Activated CD8-positive, alpha-beta memory T cell treated with anti-CD3 and anti-CD28 coated beads, Interleukin-2, amount 50 U/mL, for 24 hours (primary cell): ENCODE results near the gene IQCN.
A peak's percentile ranks its signal among the peaks of the same experiment; 100 is the strongest.

Experiments used
- DNase-seq: peaks from one replicate; pipeline ENCODE4 v3.0.0-alpha.2; 2020; ENCODE audit errors: extremely low read depth

The IQCN gene

GRCh38 chr19:18264971-18265540 is 9.2 kb downstream of the IQCN start:
- DNase-seq: no peak

GRCh38 chr19:18264137-18264854 is 10.0 kb downstream of the IQCN start:
- no peak for DNase-seq

GRCh38 chr19:18263324-18264136 is 10.7 kb downstream of the IQCN start:
- no peak for DNase-seq

- no peak for DNase-seq
Measured at GRCh38 chr19:18262917-18263316, 11.3 kb downstream of the IQCN start.

GRCh38 chr19:18262144-18262543 is 12.1 kb downstream of the IQCN start:
- DNase-seq: no peak

DNA sequence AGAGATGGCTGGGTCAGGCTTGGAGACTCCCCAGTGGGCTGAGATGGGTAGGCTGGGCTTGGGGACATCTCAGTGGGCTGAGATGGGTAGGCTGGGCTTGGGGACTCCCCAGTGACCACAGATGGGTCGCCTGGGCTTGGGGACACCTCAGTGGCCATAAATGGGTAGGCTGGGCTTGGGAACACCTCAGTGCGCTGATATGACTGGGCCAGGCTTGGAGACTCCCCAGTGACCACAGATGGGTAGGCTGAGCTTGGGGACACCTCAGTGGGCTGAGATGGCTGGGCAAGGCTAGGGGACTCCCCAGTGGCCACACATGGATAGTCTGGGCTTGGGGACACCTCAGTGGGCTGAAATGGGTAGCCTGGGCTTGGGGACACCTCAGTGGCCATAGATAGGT is 12.8 kb downstream of the IQCN start:
- no peak for DNase-seq

DNA sequence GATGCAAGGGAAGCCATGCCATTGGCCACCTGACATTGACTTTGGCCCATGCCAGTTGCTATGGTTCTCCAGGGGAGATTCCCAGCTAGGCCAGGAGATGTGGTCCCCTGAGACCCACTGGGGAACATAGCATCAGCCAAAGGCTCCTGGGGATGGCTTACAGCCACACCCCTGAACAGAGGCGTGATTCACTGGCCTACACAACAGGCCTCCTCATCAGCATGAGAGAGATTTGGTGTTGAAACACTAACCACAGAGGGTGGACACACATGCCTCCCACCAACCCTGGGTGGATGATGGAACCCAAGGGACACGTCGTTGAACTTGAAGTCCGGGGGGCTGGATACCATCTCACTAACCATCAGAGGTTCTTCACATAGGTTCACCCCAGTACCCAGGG is 14.4 kb downstream of the IQCN start:
- no peak for DNase-seq

- no peak for DNase-seq
Measured at GRCh38 chr19:18257503-18258470, 16.5 kb downstream of the IQCN start.

GRCh38 chr19:18254546-18255503 is 19.4 kb downstream of the IQCN start:
- DNase-seq: no peak

DNA sequence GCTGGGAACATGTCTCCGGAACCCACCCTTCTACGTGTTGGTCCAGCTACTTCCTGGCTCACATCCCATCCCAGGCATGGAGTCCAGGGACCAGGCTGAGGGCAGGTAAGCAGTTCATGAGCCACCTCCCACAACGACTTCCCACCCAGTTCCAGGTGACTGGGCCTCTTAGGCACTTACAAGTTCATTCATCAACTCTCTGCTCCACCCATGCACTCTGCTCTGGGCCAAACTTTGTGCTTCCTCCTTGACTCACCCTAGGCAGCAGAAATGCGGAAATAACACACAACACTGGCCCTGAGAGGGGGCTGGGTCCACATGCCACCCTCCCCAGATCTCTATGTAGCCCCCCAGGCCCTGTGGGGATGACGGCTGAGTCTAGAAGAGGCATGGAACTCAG is 20.5 kb downstream of the IQCN start:
- no peak for DNase-seq

DNA sequence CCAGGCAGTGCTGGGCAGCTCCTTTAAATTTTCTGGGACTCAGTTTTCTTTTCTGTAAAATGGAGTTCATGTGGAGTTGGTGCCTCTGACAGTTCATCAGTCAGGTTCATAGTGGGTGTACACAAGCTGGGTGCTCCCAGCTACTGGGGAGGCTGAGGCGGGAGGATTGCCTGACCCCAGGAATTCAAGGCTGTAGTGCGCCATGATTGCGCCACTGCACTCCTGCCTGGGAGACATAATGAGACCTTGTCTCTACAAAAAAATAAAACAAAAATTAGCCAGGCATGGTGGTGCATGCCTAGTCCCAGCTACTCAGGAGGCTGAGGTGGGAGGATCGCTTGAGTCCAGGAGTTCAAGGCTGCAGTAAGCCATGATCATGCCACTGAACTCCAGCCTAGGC is 21.1 kb downstream of the IQCN start:
- no peak for DNase-seq

DNA sequence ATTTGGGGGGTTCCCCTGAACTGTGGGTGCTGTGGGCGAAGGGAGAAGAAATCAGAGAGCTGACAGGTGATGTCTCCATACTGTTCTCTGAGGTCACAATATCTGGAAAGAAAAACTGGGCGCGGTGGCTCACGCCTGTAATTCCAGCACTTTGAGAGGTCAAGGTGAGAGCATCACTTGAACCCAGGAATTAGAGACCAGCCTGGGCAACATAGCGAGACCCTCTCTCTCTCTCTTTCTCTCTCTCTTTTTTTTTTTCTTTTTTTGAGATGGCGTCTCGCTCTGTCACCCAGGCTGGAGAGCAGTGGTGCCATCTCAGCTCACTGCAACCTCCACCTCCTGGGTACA is 21.9 kb downstream of the IQCN start:
- no peak for DNase-seq

GRCh38 chr19:18251587-18252369 is 22.5 kb downstream of the IQCN start:
- peak; percentile 59 for DNase-seq

GRCh38 chr19:18249834-18250233 is 24.4 kb downstream of the IQCN start:
- no peak for DNase-seq

GRCh38 chr19:18245297-18245696 is 29.0 kb downstream of the IQCN start:
- no peak for DNase-seq

- DNase-seq: no peak
Measured at GRCh38 chr19:18239303-18239702, 34.9 kb downstream of the IQCN start.

DNA sequence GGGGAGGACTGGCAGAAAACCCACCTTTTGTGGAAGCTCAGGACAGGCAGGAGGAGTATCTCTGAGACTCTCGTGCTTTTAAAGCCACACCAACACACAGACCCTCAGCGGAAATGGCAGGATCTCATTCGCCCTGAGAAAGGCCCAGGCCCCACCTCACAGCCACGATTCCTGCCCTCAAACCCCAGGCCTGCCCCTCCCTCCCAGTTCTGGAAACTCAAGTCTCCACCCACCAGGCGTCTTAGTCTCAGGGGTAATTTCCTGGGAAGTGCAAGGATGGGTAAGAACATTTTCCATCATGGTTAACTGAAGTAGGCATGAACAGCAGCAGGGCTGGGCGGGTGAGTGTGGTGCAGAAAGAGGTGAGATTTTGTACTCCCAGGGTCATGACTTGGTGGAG is 40.1 kb downstream of the IQCN start:
- no peak for DNase-seq

DNA sequence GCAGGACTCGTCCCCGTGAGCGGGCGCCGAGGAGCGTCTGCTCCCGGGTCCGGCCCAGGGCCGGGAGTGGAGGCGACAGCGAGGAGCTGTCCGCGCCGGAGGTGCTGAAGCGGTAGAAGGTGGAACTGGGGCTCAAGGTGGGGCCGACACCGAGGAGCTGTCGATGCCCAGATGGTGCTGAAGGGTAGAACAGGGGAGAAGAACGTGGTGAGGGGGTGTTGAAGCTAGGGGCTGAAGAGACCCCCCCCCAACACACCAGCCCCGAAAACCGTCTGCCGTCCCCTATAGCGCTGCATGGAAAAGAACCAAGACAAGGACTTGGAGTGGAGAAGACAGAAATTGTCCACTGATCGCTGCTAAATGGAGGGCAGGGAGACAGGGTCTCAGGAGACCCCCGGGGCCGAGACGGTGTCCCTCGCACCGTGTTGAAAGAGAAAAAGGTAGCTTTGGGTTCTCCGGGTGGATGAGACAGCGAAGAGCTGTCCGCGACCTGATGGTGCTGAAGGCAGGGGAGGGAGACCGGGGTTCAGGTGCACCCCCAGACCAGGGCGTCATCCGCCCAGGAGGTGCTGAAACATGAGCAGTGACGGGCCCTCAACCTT is 40.9 kb downstream of the IQCN start:
- no peak for DNase-seq

DNA sequence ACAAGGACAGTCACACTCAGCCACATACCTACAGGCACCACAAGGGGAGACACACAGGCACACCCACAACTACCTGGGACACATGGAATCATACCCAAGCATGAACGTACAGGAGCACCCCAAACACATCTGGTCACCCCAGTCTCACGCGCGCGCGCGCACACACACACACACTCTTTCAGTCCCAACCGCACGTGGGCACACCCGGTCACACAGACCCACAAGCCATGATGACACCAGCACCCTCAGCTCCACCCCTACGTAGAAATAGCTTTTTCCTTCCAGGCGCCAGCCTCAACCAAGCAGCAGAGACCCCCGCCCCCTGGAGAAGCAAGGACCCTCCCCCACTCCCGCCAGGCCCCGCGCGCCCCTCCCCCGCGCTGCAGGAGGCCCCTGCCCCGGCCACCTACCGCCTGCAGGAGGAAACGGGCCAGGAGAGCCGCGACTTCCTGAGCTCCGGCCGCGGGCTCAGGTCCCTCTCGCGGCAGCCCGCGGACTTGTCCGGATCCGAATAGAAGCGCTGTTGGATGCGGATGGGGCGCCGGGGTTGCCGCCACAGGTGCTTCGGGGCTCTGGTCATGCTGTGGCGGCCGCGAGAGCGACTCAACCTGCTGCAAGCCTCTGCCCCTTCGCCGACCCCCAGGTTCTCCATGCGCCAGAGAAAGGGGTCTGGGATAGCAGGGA is 41.6 kb downstream of the IQCN start:
- DNase-seq: no peak
